Skeletal muscle tissue (tissue), 4 donors: ENCODE data around the gene PIGW. TPM values are rescaled to one million over a fixed set of nuclear protein-coding genes. Genes with fewer than 3 reads are reported as not detected.

ENCODE experiments used
- H3K27ac ChIP-seq: one replicate; pipeline ENCODE4 v1.7.0; 2013; ENCODE audit warnings: mild to moderate bottlenecking, low read depth, low read length, inconsistent platforms
- H3K27me3 ChIP-seq, 3 donors: one replicate each; pipeline ENCODE4 v1.7.0; 2013; ENCODE audit warnings: low read length in 3 of 3; ENCODE audit not compliant: control insufficient read depth in 3 of 3, insufficient read depth in 3 of 3
- H3K36me3 ChIP-seq, 3 donors: one replicate each; pipeline ENCODE4 v1.7.0; 2013; ENCODE audit warnings: low read length in 3 of 3; ENCODE audit not compliant: control insufficient read depth in 3 of 3, insufficient read depth in 3 of 3
- H3K4me1 ChIP-seq, 3 donors: one replicate each; pipeline ENCODE4 v1.7.0; 2013; ENCODE audit warnings: low read length in 3 of 3, mild to moderate bottlenecking in 3 of 3; ENCODE audit not compliant: control insufficient read depth in 3 of 3, insufficient read depth in 3 of 3
- H3K4me3 ChIP-seq, 3 donors: one replicate each; pipeline ENCODE4 v1.7.0; 2013; ENCODE audit warnings: low read length in 3 of 3
- H3K9ac ChIP-seq, 3 donors: one replicate each; pipeline ENCODE4 v1.7.0; 2013; ENCODE audit warnings: low read length in 3 of 3, mild to moderate bottlenecking in 3 of 3, moderate library complexity in 2 of 3, low read depth in 1 of 3
- H3K9me3 ChIP-seq, 3 donors: one replicate each; pipeline ENCODE4 v1.7.0; 2013; ENCODE audit warnings: low read length in 3 of 3; ENCODE audit not compliant: control insufficient read depth in 3 of 3
- total RNA-seq: library from RNA; depleted of rRNA; stranded (reverse); fragments of >200 nt; gene quantifications from one replicate; pipeline ENCODE4 v1.2.3, GENCODE V29; 2014
- donor health status: Osteomylitis.

The PIGW gene
- total RNA-seq, 1 donor from 2014 or later = 4.7 TPM

DNA sequence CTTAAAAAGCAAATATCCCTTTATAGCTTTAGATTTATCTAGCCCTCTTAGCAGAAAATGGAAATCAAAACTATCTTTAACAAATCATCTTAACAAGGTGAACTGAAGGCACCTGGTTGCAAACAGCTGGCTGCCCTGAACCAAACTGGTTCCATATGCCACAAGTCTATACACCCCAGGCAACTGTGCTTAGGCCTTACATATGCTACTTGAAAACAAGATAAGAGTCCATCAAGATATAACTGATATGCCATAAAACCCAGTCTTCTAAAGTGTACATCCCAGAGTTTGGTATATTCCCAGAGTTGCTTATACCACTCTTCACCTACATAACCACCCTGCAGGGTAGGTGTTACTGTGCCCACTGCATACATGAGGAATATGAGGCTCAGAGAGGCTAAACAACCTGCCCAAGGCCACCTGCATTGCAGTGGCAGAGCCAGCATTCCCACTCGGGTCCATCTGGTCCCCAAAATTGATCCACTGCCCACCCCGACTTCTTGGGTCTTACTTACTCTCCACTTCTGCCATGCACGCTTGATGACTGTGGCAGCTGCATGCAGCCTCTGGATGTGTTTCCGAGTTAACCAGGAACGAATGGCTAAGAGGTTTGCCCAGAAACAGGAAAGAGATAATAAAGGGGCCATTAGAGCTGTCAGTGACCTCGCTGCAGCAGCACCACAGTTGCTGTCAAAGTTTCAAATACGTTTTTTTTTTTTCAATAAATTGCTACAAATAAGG, 36.1 kb upstream of the PIGW start:
- Histone ChIP-seq H3K36me3 (peaks cover 67 to 75% (median 68%) of the 10 kb centered on the region in 3 donors), H3K4me3 (no peak overlapping the region), H3K27me3 (no peaks in the 10 kb centered on the region), H3K9ac (no peak overlapping the region), H3K27ac (no peak overlapping the region), H3K4me1 (no peaks in the 10 kb centered on the region), H3K9me3 (no peaks in the 10 kb centered on the region)

DNA sequence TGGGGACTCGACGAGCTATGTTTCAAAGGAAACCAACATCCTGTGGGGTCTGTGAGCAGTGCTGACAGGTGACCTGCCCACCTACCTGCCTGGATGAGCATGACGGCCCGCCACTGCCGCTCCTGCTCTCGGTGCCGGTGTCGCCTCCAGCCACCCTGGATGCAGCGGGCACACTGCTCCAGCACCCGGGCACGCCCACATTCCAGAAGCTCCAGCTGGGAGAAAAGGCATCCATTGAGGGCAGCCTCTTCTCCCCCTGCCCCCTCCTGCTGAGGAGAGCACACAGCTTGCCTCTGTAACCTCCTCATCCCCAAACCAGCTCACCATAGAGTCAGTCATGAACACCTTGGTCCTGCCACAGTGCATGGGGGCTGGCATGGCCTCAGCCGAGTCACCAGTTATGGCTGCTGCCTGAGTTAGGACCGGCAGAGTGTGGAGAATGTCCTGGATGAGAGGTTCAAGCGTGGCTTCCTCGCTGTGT, 34.0 kb upstream of the PIGW start:
- Histone ChIP-seq H3K27me3 (no peaks in the 10 kb centered on the region), H3K27ac (no peak overlapping the region), H3K4me3 (no peak overlapping the region), H3K4me1 (no peaks in the 10 kb centered on the region), H3K36me3 (peaks cover 65 to 71% (median 67%) of the 10 kb centered on the region in 3 donors), H3K9ac (no peak overlapping the region), H3K9me3 (no peaks in the 10 kb centered on the region)

DNA sequence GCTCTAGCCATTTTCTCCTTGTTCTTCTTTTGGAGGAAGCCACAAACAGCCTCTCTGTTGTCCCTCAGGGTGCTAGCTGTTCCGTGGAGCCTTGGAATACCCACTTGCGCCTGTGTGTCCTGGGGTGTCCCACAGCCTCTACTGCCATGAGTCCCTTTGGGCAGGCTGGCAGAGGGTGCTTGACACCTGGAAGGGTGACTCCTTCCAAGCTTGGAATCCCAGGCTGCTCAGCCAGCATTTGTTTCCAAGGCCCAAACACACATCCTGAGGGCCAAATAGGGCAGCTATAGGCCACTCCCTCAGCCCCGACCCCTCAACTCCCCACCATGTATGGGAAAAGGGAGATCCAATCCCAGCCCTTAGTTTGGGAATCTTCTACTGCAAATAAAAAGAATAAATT, 33.4 kb upstream of the PIGW start:
- no peak overlapping the region for H3K4me3 ChIP-seq
- H3K4me1 ChIP-seq = no peaks in the 10 kb centered on the region
- H3K27ac ChIP-seq = no peak overlapping the region
- no peaks in the 10 kb centered on the region for H3K9me3 ChIP-seq
- peaks cover 62 to 71% (median 66%) of the 10 kb centered on the region in 3 donors for H3K36me3 ChIP-seq
- H3K9ac ChIP-seq = no peak overlapping the region
- no peaks in the 10 kb centered on the region for H3K27me3 ChIP-seq

DNA sequence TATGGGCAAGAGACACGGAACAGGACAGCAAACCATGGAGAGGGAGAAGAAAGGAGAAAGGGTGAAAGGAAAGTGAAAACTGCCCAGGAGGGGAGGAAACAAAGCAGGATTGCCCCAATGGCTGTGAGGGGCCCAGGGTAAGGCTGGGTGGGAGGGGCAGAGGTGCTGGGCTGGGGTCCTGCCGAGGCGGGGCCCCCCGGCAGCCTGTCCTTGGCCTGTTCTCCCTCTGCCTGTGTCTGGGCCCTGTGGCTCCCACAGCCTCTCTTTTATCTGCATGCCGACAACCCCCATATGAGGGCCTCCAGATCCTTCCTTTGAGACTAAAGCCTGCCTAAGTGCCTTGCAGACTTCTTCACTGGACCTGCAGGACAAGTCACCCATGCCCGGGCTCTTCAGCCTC, 32.8 kb upstream of the PIGW start:
- Histone ChIP-seq H3K27me3 (no peaks in the 10 kb centered on the region), H3K9me3 (no peaks in the 10 kb centered on the region), H3K36me3 (peaks cover 62 to 69% (median 66%) of the 10 kb centered on the region in 3 donors), H3K4me3 (no peak overlapping the region), H3K9ac (no peak overlapping the region), H3K27ac (no peak overlapping the region), H3K4me1 (no peaks in the 10 kb centered on the region)

DNA sequence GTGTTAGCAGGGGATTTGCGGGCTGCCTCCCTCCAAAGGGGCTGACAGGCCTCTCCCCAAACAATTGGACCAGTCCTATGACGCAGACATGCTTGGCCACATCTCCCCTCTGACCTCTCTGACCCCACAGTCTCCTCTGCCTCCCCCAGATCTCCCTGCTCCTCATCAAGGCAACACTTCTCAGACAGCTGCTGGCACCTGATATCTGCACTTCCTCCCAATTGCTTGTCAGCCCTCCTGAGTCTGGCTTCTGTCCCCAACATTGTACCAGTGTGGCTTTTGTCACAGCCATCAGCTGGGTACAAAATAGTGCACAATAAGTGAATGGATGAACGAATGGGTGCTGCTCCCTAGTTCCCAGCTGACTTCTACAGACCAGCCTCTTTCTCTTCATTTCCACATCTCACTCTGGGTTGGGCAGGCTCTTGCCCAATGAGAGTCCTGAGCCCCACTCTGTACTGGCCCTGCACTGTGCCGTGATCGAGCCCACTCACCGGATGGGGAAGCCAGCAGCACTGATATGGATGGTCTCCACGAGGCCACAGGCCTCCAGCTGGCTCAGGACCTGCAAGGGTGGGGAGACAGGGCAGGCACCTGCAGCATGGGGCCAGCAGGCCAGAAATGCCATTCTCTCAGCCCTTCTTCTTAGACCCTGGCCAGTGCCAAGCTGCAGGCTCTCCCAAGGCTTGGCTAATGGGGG, 31.2 kb upstream of the PIGW start:
- Histone ChIP-seq H3K36me3 (peaks cover 63 to 71% (median 68%) of the 10 kb centered on the region in 3 donors), H3K4me3 (no peak overlapping the region), H3K9ac (no peak overlapping the region), H3K27ac (no peak overlapping the region), H3K27me3 (no peaks in the 10 kb centered on the region), H3K4me1 (no peaks in the 10 kb centered on the region), H3K9me3 (no peaks in the 10 kb centered on the region)

DNA sequence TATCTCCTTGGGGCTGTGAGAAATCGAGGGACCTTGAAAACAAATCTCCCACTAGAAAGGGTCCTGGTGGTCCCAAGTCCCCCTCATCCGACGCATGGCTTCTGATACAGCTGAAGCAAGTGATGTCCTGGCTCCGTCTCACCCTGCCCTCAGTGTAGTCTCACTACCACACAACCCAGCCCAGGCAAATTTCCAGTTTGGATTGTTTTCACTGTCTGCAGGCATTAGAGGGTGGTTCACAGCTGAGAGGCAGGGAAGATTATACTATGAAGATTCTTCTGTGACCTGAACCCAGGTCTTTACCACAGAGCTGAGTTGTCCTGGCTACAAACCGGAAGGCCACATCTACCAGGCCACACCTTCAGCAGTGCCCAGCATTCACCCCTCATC, 30.6 kb upstream of the PIGW start:
- peaks cover 65 to 67% (median 66%) of the 10 kb centered on the region in 3 donors for H3K36me3 ChIP-seq
- no peak overlapping the region for H3K4me3 ChIP-seq
- H3K27ac ChIP-seq = no peak overlapping the region
- no peaks in the 10 kb centered on the region for H3K4me1 ChIP-seq
- no peaks in the 10 kb centered on the region for H3K9me3 ChIP-seq
- H3K27me3 ChIP-seq = no peaks in the 10 kb centered on the region
- H3K9ac ChIP-seq = no peak overlapping the region

DNA sequence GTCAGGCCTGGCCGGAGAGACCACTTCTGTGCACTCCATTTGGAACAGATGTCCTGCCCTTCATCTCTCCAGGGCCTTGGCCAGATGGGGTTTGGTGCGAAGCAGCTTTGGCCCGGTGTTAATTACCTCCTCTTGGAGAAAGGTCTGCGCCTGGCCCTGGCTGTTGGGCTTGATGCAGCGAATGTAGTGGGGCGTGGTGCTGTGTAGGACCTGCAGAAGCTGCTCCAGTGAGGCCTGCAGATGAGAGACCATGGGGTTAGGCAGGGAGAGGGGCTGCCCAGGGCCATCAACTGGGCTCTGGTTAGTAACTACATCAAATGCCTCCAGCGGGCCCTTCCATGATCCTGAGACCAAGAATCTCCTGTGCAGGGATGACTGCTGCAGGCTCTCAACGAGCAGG, 29.6 kb upstream of the PIGW start:
- H3K36me3 ChIP-seq = peaks cover 66 to 74% (median 69%) of the 10 kb centered on the region in 3 donors
- H3K4me1 ChIP-seq = no peaks in the 10 kb centered on the region
- no peak overlapping the region for H3K4me3 ChIP-seq
- H3K9me3 ChIP-seq = no peaks in the 10 kb centered on the region
- H3K27me3 ChIP-seq = no peaks in the 10 kb centered on the region
- no peak overlapping the region for H3K9ac ChIP-seq
- no peak overlapping the region for H3K27ac ChIP-seq

DNA sequence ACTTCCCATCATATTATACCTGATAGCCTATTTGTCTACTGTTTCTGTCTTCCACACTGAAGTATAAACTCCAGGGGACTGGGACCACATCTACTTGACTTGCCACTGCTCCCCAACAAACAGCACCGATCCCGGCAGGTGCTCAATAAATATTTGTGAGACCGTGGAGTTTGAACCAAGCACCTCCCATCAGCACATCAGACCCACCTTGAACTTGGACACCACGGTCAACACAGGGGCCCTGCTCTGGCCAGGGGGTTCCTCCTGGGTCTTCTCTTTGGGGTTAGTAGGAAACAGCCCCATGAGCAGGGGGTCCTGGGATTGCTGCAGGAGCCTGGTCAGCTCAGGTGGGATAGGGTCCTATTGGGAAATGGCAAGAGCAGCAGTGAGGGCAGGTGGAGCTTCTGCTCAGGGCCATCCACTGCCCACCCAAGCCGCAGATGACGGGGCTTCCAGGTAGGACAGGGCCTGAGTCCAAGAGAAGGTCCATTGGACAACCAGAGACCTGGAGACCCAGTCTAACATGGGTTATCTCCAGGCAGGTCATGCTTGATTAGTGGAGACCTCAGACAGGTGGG, 28.4 kb upstream of the PIGW start:
- no peak overlapping the region for H3K4me3 ChIP-seq
- H3K27ac ChIP-seq = no peak overlapping the region
- no peaks in the 10 kb centered on the region for H3K9me3 ChIP-seq
- peak overlapping the region in 1 of 3 donors; percentile 11 for H3K9ac ChIP-seq
- H3K4me1 ChIP-seq = no peaks in the 10 kb centered on the region
- H3K36me3 ChIP-seq = peaks cover 67 to 72% (median 68%) of the 10 kb centered on the region in 3 donors
- no peaks in the 10 kb centered on the region for H3K27me3 ChIP-seq

DNA sequence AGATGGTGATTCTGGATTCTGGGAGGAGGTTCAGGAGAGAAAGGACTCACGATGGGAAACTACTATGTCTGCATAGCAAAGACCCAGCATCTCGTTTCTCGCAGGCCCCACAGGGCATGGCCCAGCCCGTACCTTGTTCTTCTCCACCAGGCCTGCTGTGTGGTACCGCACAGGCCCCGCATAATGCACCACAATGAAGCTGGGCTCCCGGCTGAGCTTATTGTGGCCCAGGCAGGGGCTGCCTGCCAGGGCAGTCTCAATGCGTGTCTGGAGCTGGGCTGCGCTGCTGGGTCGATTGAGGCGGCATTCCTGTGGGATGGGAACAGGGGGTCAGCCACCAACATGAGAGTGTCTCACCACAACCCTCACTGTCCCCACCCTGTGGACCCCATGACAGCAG, 28.0 kb upstream of the PIGW start:
- H3K4me3 ChIP-seq = no peak overlapping the region
- no peak overlapping the region for H3K9ac ChIP-seq
- H3K36me3 ChIP-seq = peaks cover 66 to 74% (median 70%) of the 10 kb centered on the region in 3 donors
- H3K9me3 ChIP-seq = no peaks in the 10 kb centered on the region
- H3K27me3 ChIP-seq = no peaks in the 10 kb centered on the region
- no peaks in the 10 kb centered on the region for H3K4me1 ChIP-seq
- H3K27ac ChIP-seq = no peak overlapping the region

DNA sequence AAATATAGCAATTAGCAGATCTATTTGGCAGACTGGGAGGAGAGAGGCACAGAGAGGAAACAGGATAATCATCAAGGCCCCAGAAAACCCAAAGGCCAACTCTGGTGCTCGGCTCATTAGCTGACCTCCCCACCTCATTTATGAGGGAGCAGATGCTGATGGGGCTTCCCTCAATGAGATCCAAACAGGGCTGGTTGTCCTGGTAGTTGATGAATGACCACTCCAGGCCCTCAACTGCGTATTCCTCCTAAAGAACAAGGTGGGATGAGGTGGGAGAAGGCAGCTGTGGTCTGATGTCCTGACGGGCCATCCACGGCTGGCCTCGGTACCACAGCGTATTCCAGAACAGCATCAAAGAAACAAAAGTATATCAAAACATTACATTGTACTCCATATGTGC, 27.5 kb upstream of the PIGW start:
- peaks cover 66 to 74% (median 67%) of the 10 kb centered on the region in 3 donors for H3K36me3 ChIP-seq
- no peak overlapping the region for H3K9ac ChIP-seq
- H3K4me1 ChIP-seq = no peaks in the 10 kb centered on the region
- H3K27me3 ChIP-seq = no peaks in the 10 kb centered on the region
- H3K4me3 ChIP-seq = no peak overlapping the region
- H3K9me3 ChIP-seq = no peaks in the 10 kb centered on the region
- H3K27ac ChIP-seq = no peak overlapping the region
